ENCODE results near the gene APOBEC3C. TPM values are rescaled to one million over a fixed set of nuclear protein-coding genes. Genes with fewer than 3 reads are reported as not detected.
A peak's percentile ranks its signal among the peaks of the same experiment; 100 is the strongest.
"Not testable (repeated sequence)": the region's sequence is repeated elsewhere in the genome, so short reads cannot be mapped to it uniquely, and the experiment has no call there.

APOBEC3C gene
- total and polyA plus RNA-seq, 2 donors (not counting 1 experiment from before 2014, with no cell fraction given): 19.2 to 44.5 TPM

GRCh38 chr22:39041908-39042307, 27.9 kb downstream of the APOBEC3C start:
- Histone ChIP-seq H3K27ac (ENCODE audit: insufficient read depth, low read length) (no peak overlapping the region), H3K4me1 (ENCODE audit: control insufficient read depth, extremely low read depth, insufficient read depth, low read length) (peaks cover 2% of the 10 kb centered on the region), H3K4me2 (ENCODE audit: extremely low read depth, insufficient read depth, low read length) (no peak overlapping the region), H3K36me3 (ENCODE audit: control insufficient read depth, insufficient read depth, low read length) (no peaks in the 10 kb centered on the region), H4K20me1 (ENCODE audit: control insufficient read depth, extremely low read depth, insufficient read depth, low read length) (no peaks in the 10 kb centered on the region), H2AFZ (ENCODE audit: low read length) (no peak overlapping the region), H3K79me2 (ENCODE audit: control insufficient read depth, insufficient read depth, low read length) (no peaks in the 10 kb centered on the region), H3K9me3 (ENCODE audit: control insufficient read depth, insufficient read depth, low read depth, low read length) (no peaks in the 10 kb centered on the region), H3K4me3 (replicated peaks in 1 of 4; ENCODE audit: control extremely low read depth in 1 of 4, insufficient read depth in 1 of 4, low read depth in 3 of 4, low read length in 4 of 4) (peak overlapping the region in 2 of 4 experiments; percentile 72 to 78), H3K27me3 (ENCODE audit: control insufficient read depth, insufficient read depth, low read length) (no peaks in the 10 kb centered on the region), H3K9ac (ENCODE audit: insufficient read depth, low read length) (no peak overlapping the region)
- TF ChIP-seq EZH2 (IDR thresholded peaks at IDR 0.05; ENCODE audit: low read length, missing control alignments) (no peak), CTCF (conservative IDR thresholded peaks at IDR 0.05 in 1 of 2, IDR thresholded peaks at IDR 0.05 in 1 of 2; ENCODE audit: low read depth in 1 of 2, low read length in 2 of 2) (no peak)
- no peak for DNase-seq (ENCODE audit: low read depth in 2 of 2)

- H2AFZ ChIP-seq (ENCODE audit: low read length); H3K4me2 ChIP-seq (ENCODE audit: extremely low read depth, insufficient read depth, low read length); H3K9me3 ChIP-seq (ENCODE audit: control insufficient read depth, insufficient read depth, low read depth, low read length); H3K79me2 ChIP-seq (ENCODE audit: control insufficient read depth, insufficient read depth, low read length); H3K36me3 ChIP-seq (ENCODE audit: control insufficient read depth, insufficient read depth, low read length); DNase-seq (ENCODE audit: low read depth in 2 of 2); H4K20me1 ChIP-seq (ENCODE audit: control insufficient read depth, extremely low read depth, insufficient read depth, low read length); H3K27ac ChIP-seq (ENCODE audit: insufficient read depth, low read length); H3K4me1 ChIP-seq (ENCODE audit: control insufficient read depth, extremely low read depth, insufficient read depth, low read length); H3K9ac ChIP-seq (ENCODE audit: insufficient read depth, low read length); H3K4me3 ChIP-seq (replicated peaks in 1 of 4; ENCODE audit: control extremely low read depth in 1 of 4, insufficient read depth in 1 of 4, low read depth in 3 of 4, low read length in 4 of 4); H3K27me3 ChIP-seq (ENCODE audit: control insufficient read depth, insufficient read depth, low read length): not testable (repeated sequence)
Observed at GRCh38 chr22:39043063-39043462, 29.0 kb downstream of the APOBEC3C start.

- not testable (repeated sequence) for H3K4me1 ChIP-seq (ENCODE audit: control insufficient read depth, extremely low read depth, insufficient read depth, low read length); H2AFZ ChIP-seq (ENCODE audit: low read length); H3K9ac ChIP-seq (ENCODE audit: insufficient read depth, low read length); H3K9me3 ChIP-seq (ENCODE audit: control insufficient read depth, insufficient read depth, low read depth, low read length); H3K27me3 ChIP-seq (ENCODE audit: control insufficient read depth, insufficient read depth, low read length); H3K4me3 ChIP-seq (replicated peaks in 1 of 4; ENCODE audit: control extremely low read depth in 1 of 4, insufficient read depth in 1 of 4, low read depth in 3 of 4, low read length in 4 of 4); H4K20me1 ChIP-seq (ENCODE audit: control insufficient read depth, extremely low read depth, insufficient read depth, low read length); DNase-seq (ENCODE audit: low read depth in 2 of 2); H3K36me3 ChIP-seq (ENCODE audit: control insufficient read depth, insufficient read depth, low read length); H3K79me2 ChIP-seq (ENCODE audit: control insufficient read depth, insufficient read depth, low read length); H3K4me2 ChIP-seq (ENCODE audit: extremely low read depth, insufficient read depth, low read length); H3K27ac ChIP-seq (ENCODE audit: insufficient read depth, low read length)
Observed at GRCh38 chr22:39045136-39045535, 31.1 kb downstream of the APOBEC3C start.

GRCh38 chr22:39049486-39049885, 35.4 kb downstream of the APOBEC3C start:
- H3K4me3 ChIP-seq (replicated peaks in 1 of 4; ENCODE audit: control extremely low read depth in 1 of 4, insufficient read depth in 1 of 4, low read depth in 3 of 4, low read length in 4 of 4); H2AFZ ChIP-seq (ENCODE audit: low read length); H3K79me2 ChIP-seq (ENCODE audit: control insufficient read depth, insufficient read depth, low read length); H3K4me2 ChIP-seq (ENCODE audit: extremely low read depth, insufficient read depth, low read length); H3K4me1 ChIP-seq (ENCODE audit: control insufficient read depth, extremely low read depth, insufficient read depth, low read length); DNase-seq (ENCODE audit: low read depth in 2 of 2); H3K9me3 ChIP-seq (ENCODE audit: control insufficient read depth, insufficient read depth, low read depth, low read length); H3K27me3 ChIP-seq (ENCODE audit: control insufficient read depth, insufficient read depth, low read length); H3K27ac ChIP-seq (ENCODE audit: insufficient read depth, low read length); H4K20me1 ChIP-seq (ENCODE audit: control insufficient read depth, extremely low read depth, insufficient read depth, low read length); H3K36me3 ChIP-seq (ENCODE audit: control insufficient read depth, insufficient read depth, low read length); H3K9ac ChIP-seq (ENCODE audit: insufficient read depth, low read length): not testable (repeated sequence)

- H3K27me3 ChIP-seq (ENCODE audit: control insufficient read depth, insufficient read depth, low read length); H4K20me1 ChIP-seq (ENCODE audit: control insufficient read depth, extremely low read depth, insufficient read depth, low read length); H3K79me2 ChIP-seq (ENCODE audit: control insufficient read depth, insufficient read depth, low read length); DNase-seq (ENCODE audit: low read depth in 2 of 2); H3K36me3 ChIP-seq (ENCODE audit: control insufficient read depth, insufficient read depth, low read length); H3K9ac ChIP-seq (ENCODE audit: insufficient read depth, low read length); H3K9me3 ChIP-seq (ENCODE audit: control insufficient read depth, insufficient read depth, low read depth, low read length); H3K4me3 ChIP-seq (replicated peaks in 1 of 4; ENCODE audit: control extremely low read depth in 1 of 4, insufficient read depth in 1 of 4, low read depth in 3 of 4, low read length in 4 of 4); H2AFZ ChIP-seq (ENCODE audit: low read length); H3K4me1 ChIP-seq (ENCODE audit: control insufficient read depth, extremely low read depth, insufficient read depth, low read length); H3K4me2 ChIP-seq (ENCODE audit: extremely low read depth, insufficient read depth, low read length); H3K27ac ChIP-seq (ENCODE audit: insufficient read depth, low read length): not testable (repeated sequence)
Observed at GRCh38 chr22:39051844-39052495, 37.9 kb downstream of the APOBEC3C start.
